GM23338 (cell line): ENCODE measurements around the gene ARPC2. TPM values are rescaled to one million over a fixed set of nuclear protein-coding genes. Genes with fewer than 3 reads are reported as not detected.

Experiments used
- ATAC-seq: fragments of 200-7000 bp; cut with Tn5 transposase; 3 replicates; pipeline ENCODE4 v1.9.1; 2020
- DNase-seq: peaks from one replicate; pipeline ENCODE4 v3.0.0-alpha.2; 2015; ENCODE audit warnings: low spot score
- H2AFZ ChIP-seq: fragments of 200-600 bp; sonication (generic); 2 replicates; pipeline ENCODE4 v1.8.0; 2016; ENCODE audit warnings: antibody characterized with exemption, mild to moderate bottlenecking, moderate library complexity
- H3F3A ChIP-seq: fragments of 200-600 bp; sonication (generic); replicated peaks from 2 replicates; pipeline ENCODE4 v1.8.0; 2017; ENCODE audit warnings: antibody characterized with exemption, mixed run types, low read depth
- H3K27ac ChIP-seq: fragments of 200-600 bp; sonication (generic); 2 replicates; pipeline ENCODE4 v1.6.1; 2016; ENCODE audit warnings: low read depth
- H3K27me3 ChIP-seq: fragments of 200-600 bp; sonication (generic); 2 replicates; pipeline ENCODE4 v1.8.0; 2016; ENCODE audit warnings: mild to moderate bottlenecking, mixed run types, moderate library complexity; ENCODE audit not compliant: insufficient read depth
- H3K36me3 ChIP-seq: fragments of 200-600 bp; sonication (generic); 2 replicates; pipeline ENCODE4 v1.8.0; 2016; ENCODE audit warnings: mild to moderate bottlenecking; ENCODE audit not compliant: insufficient read depth
- H3K4me1 ChIP-seq: fragments of 200-600 bp; sonication (generic); 2 replicates; pipeline ENCODE4 v1.8.0; 2016; ENCODE audit warnings: mild to moderate bottlenecking, moderate library complexity; ENCODE audit not compliant: insufficient read depth
- H3K4me2 ChIP-seq: fragments of 200-600 bp; sonication (generic); 2 replicates; pipeline ENCODE4 v1.7.1; 2017; ENCODE audit warnings: mixed run types
- H3K4me3 ChIP-seq: fragments of 200-600 bp; sonication (generic); 2 replicates; pipeline ENCODE4 v1.6.1; 2016; ENCODE audit warnings: mixed run types
- H3K79me2 ChIP-seq: fragments of 200-600 bp; sonication (generic); replicated peaks from 2 replicates; pipeline ENCODE4 v1.8.0; 2017; ENCODE audit warnings: mild to moderate bottlenecking; ENCODE audit not compliant: insufficient read depth
- H3K9me2 ChIP-seq: fragments of 200-600 bp; sonication (generic); 2 replicates; pipeline ENCODE4 v1.8.0; 2017; ENCODE audit not compliant: insufficient read depth
- H4K20me1 ChIP-seq: fragments of 200-600 bp; sonication (generic); replicated peaks from 2 replicates; pipeline ENCODE4 v1.8.0; 2017; ENCODE audit warnings: mild to moderate bottlenecking; ENCODE audit not compliant: insufficient read depth
- H3K27ac Mint-ChIP-seq: 2 replicates; pipeline ENCODE4 v1.8.0; 2020; ENCODE audit warnings: inconsistent platforms, mild to moderate bottlenecking, moderate library complexity, mixed read lengths
- H3K27me3 Mint-ChIP-seq: 3 replicates; pipeline ENCODE4 v1.8.0; 2022; ENCODE audit warnings: low read depth, mild to moderate bottlenecking, moderate library complexity, mixed read lengths, inconsistent platforms; ENCODE audit not compliant: insufficient read depth, poor library complexity
- H3K36me3 Mint-ChIP-seq: 3 replicates; pipeline ENCODE4 v1.8.0; 2021; ENCODE audit warnings: low read depth, mild to moderate bottlenecking, inconsistent platforms, moderate library complexity, mixed read lengths
- H3K4me1 Mint-ChIP-seq: 3 replicates; pipeline ENCODE4 v1.8.0; 2020; ENCODE audit warnings: mild to moderate bottlenecking, inconsistent platforms, mixed read lengths
- H3K4me3 Mint-ChIP-seq: 3 replicates; pipeline ENCODE4 v1.8.0; 2021; ENCODE audit warnings: moderate library complexity, mild to moderate bottlenecking, inconsistent platforms, mixed read lengths
- H3K9me3 Mint-ChIP-seq: 3 replicates; pipeline ENCODE4 v1.8.0; 2020; ENCODE audit warnings: moderate library complexity, mild to moderate bottlenecking, inconsistent platforms, mixed read lengths
- CREB1 ChIP-seq: fragments of 250-450 bp; sonication (Bioruptor Pico); IDR thresholded peaks from 2 replicates; pipeline ENCODE4 v1.5.0; 2020; ENCODE audit warnings: low read depth, mild to moderate bottlenecking, moderate library complexity
- CTCF ChIP-seq, 2 experiments: fragments of 200-600 bp in 1 of 2; sonication (generic) in 1 of 2; conservative IDR thresholded peaks; 2 replicates each; pipeline versions ENCODE4 v1.5.1 to v1.6.1; 2016 to 2017; ENCODE audit warnings: antibody characterized with exemption in 2 of 2, low read depth in 2 of 2, mild to moderate bottlenecking in 2 of 2, moderate library complexity in 1 of 2
- EZH2 ChIP-seq: fragments of 200-600 bp; sonication (generic); IDR thresholded peaks from one replicate; pipeline ENCODE4 v1.8.0; 2017; ENCODE audit warnings: antibody characterized with exemption, mild to moderate bottlenecking, low read depth; ENCODE audit not compliant: unreplicated experiment
- EZH2phosphoT487 ChIP-seq: fragments of 200-600 bp; sonication (generic); IDR thresholded peaks from one replicate; pipeline ENCODE4 v1.8.1; 2018; ENCODE audit warnings: antibody characterized with exemption; ENCODE audit not compliant: unreplicated experiment
- JUNB ChIP-seq: IDR thresholded peaks from one replicate; pipeline ENCODE4 v1.6.1; 2016; ENCODE audit warnings: antibody characterized with exemption; ENCODE audit not compliant: unreplicated experiment
- NANOG ChIP-seq: IDR thresholded peaks from 2 replicates; pipeline ENCODE4 v1.6.1; 2016; ENCODE audit warnings: antibody characterized with exemption, borderline replicate concordance
- POLR2AphosphoS5 ChIP-seq: IDR thresholded peaks from 2 replicates; pipeline ENCODE4 v1.6.1; 2016; ENCODE audit warnings: antibody characterized with exemption, low read depth
- REST ChIP-seq: IDR thresholded peaks from one replicate; pipeline ENCODE4 v1.6.1; 2018; ENCODE audit warnings: antibody characterized with exemption; ENCODE audit not compliant: unreplicated experiment
- STAT1 ChIP-seq: IDR thresholded peaks from one replicate; pipeline ENCODE4 v1.6.1; 2016; ENCODE audit warnings: antibody characterized with exemption; ENCODE audit not compliant: unreplicated experiment
- ZNF114 ChIP-seq: fragments of 250-450 bp; sonication (Bioruptor Pico); IDR thresholded peaks from 2 replicates; pipeline ENCODE4 v1.5.0; 2020; ENCODE audit warnings: mild to moderate bottlenecking, moderate library complexity
- ZNF331 ChIP-seq: fragments of 250-450 bp; sonication (Bioruptor Pico); IDR thresholded peaks from 2 replicates; pipeline ENCODE4 v1.5.0; 2020; ENCODE audit warnings: low read depth, mild to moderate bottlenecking, moderate library complexity
- polyA plus RNA-seq: library from polyadenylated mRNA; unstranded; fragments of >200 nt; fragmentation: Nextera tagmentation; extraction: Ambion mirVana; gene quantifications from 2 replicates; pipeline ENCODE4 v1.2.1, GENCODE V29; 2016
- total RNA-seq: library from RNA; depleted of rRNA; stranded (reverse); fragments of >200 nt; shearing (Covaris generic); gene quantifications from 2 replicates; pipeline ENCODE4 v1.2.3, GENCODE V29; 2014

The ARPC2 gene
- total and polyA plus RNA-seq, 2 experiments from 2014 or later = 217 to 271 TPM

- Histone ChIP-seq H3K27ac (no peak overlapping the region), H3K4me1 (no peaks in the 10 kb centered on the region), H2AFZ (no peak overlapping the region), H3K4me2 (no peak overlapping the region), H4K20me1 (no peaks in the 10 kb centered on the region), H3K4me3 (no peak overlapping the region), H3K27me3 (no peaks in the 10 kb centered on the region), H3K79me2 (no peaks in the 10 kb centered on the region), H3K36me3 (no peaks in the 10 kb centered on the region; the same call in 1 of the 2 replicates), H3K9me2 (no peaks in the 10 kb centered on the region), H3F3A (no peaks in the 10 kb centered on the region)
- Mint-ChIP-seq H3K27me3 (peaks cover 14% of the 10 kb centered on the region), H3K36me3 (peaks cover 14% of the 10 kb centered on the region), H3K27ac (no peak overlapping the region), H3K4me3 (no peak overlapping the region), H3K4me1 (peaks cover 2% of the 10 kb centered on the region; the same call in 1 of the 3 replicates), H3K9me3 (no peaks in the 10 kb centered on the region)
- DNase-seq (no peak), ATAC-seq (no peak)
- TF ChIP-seq ZNF114 (no peak), ZNF331 (CRISPR knock-in tag) (no peak)
Observed at GRCh38 chr2:218280260-218280870, 63.4 kb downstream of the ARPC2 start.

GRCh38 chr2:218281449-218281848 is 64.5 kb downstream of the ARPC2 start:
- H4K20me1 ChIP-seq = no peaks in the 10 kb centered on the region
- H3K79me2 ChIP-seq = no peaks in the 10 kb centered on the region
- no peaks in the 10 kb centered on the region for H3K27me3 ChIP-seq
- ATAC-seq (no peak), DNase-seq (no peak)
- Mint-ChIP-seq H3K4me1 (peaks cover 6% of the 10 kb centered on the region; the same call in 2 of the 3 replicates), H3K9me3 (no peaks in the 10 kb centered on the region), H3K36me3 (peaks cover 11% of the 10 kb centered on the region; the same call in 2 of the 3 replicates), H3K27me3 (peaks cover 14% of the 10 kb centered on the region), H3K27ac (no peak overlapping the region), H3K4me3 (no peak overlapping the region; the same call in 2 of the 3 replicates)
- H2AFZ ChIP-seq = no peak overlapping the region
- no peak overlapping the region for H3K27ac ChIP-seq
- H3K4me3 ChIP-seq = no peak overlapping the region
- H3F3A ChIP-seq = no peaks in the 10 kb centered on the region
- no peaks in the 10 kb centered on the region for H3K9me2 ChIP-seq
- no peaks in the 10 kb centered on the region; the same call in 1 of the 2 replicates for H3K36me3 ChIP-seq
- peaks cover 5% of the 10 kb centered on the region for H3K4me1 ChIP-seq
- H3K4me2 ChIP-seq = no peak overlapping the region
- no peak for TF ChIP-seq EZH2phosphoT487
- TF ChIP-seq JUNB = no peak
- no peak for TF ChIP-seq CREB1 (CRISPR knock-in tag)
- no peak for TF ChIP-seq CTCF (conservative IDR thresholded peaks at IDR 0.05; ENCODE audit: low read depth in 2 of 2)
- no peak for TF ChIP-seq STAT1
- TF ChIP-seq ZNF331 (CRISPR knock-in tag) = no peak
- no peak for TF ChIP-seq REST
- no peak for TF ChIP-seq POLR2AphosphoS5
- TF ChIP-seq EZH2 = no peak
- TF ChIP-seq NANOG = no peak
